T-helper 22 cell (primary cell): ENCODE measurements around the gene MAPK14.
"Not testable (repeated sequence)": the region's sequence is repeated elsewhere in the genome, so short reads cannot be mapped to it uniquely, and the experiment has no call there.

Experiments used
- DNase-seq: peaks from one replicate; pipeline ENCODE4 v3.0.0-alpha.2; 2020; ENCODE audit warnings: low read depth

The MAPK14 gene

GRCh38 chr6:36123270-36124139, 95.9 kb downstream of the MAPK14 start:
- DNase-seq, result peak; percentile 75

DNA sequence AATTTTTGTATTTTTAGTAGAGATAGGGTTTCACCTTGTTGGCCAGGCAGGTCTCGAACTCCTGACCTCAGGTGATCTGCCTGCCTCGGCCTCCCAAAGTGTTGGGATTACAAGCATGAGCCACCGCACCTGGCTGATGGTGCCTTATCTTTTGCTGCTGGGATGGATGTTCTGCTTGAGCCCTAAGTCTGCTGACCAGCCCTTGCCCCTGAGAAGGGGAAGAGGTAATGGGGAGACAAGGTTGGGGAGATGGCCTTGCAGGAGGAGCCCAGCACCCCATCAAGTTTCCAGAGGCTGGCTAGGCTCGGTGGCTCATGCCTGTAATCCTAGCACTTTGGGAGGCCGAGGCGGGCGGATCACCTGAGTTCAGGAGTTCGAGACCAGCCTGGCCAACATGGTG, 96.7 kb downstream of the MAPK14 start:
- not testable (repeated sequence) for DNase-seq

DNA sequence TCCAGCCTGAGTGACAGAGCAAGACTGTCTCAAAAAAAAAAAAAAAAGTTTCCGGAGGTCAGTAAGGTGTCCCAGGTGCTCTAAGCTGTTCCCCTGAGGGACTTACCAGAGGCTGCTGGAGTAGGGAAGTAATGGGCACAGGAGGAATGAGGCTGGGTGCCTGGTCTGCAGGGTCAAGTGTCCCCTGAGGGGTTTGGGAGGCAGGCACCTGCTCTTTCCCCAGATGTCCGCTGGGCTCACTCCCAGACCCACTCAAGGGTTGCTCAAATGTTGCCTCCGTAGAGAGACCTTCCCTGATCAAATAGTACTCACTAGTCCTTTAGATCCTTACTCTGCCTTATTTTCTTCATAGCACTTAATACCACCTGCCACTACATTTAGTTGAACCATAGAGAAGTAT, 97.3 kb downstream of the MAPK14 start:
- DNase-seq, result no peak

DNA sequence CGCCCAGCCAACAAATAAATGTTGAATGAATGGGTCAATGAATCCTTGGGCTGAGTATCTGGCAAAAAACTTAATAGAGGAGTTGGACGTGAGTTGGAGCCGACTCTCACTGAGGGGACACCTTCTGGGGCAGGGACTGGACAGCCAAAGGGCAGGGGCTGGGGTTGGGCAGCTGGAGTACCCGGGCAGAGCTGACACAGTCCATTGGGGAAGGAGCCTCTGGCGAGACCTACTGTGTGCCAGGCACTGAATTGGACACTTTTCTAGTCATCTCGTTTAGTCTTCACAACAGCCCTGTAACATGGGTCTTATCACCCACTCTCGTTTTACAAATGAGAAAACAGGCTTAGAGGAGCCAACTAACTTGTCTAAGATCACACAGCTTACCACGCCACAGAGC, 98.0 kb downstream of the MAPK14 start:
- DNase-seq, result no peak

DNA sequence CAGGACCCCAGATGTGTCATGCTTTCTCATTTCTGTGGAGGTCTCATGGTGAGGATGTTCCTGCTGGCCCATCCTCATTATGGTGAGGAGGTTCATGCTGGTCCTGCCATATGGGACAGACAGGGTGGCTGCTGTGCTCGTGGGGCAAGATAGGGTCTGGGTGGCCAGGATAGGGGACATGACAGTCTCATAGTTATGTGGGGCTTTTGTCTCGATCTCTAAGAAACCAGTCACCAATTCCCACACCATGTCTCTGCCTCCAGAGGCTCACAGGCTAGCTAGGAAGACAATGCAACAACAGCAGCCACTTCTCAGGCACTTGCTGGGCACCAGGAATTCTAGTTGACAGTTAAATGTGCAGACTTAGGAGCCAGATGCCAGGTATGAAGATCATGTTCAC, 98.5 kb downstream of the MAPK14 start:
- no peak for DNase-seq

DNA sequence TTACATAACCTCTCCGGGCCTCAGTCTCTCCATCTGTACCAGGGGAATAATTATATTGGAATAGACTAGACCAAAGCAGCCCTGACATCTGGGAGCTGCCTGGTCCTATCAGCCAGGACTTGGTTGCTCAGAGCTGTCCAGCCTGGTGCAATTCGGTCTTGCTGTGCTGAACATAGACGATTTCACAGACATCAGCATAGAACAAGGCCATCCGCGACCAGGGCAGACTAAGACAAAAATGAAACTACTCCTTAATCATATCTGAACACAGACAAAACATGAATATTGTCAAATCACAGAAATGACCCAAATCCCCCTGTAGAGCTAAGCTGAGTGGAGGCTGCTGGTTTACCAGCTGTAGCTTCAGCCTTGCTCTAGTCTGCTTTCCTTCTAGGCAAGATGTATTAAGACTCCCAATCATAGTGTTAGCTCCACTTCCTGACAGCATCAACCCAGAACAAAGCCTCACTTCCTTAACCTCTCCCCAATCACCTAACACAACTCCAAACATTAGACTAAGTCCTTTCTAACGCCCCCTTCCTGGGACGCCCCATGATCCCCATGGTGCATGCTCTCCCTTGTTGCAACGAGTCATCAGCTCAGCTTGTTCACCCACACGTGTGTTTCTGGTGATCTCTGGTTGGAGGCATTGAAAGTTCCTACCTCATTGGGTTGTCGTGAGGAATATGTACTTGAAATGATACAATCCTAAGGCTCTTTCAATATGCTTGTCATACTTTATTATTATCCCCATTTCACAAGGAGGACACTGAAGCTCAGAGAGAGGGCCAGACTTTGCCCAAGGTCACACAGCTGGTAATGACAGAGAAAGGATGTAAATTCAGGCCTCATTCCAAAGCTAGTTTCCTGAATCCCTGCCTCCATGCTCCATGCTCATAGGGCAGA, 99.2 kb downstream of the MAPK14 start:
- DNase-seq, result no peak

DNA sequence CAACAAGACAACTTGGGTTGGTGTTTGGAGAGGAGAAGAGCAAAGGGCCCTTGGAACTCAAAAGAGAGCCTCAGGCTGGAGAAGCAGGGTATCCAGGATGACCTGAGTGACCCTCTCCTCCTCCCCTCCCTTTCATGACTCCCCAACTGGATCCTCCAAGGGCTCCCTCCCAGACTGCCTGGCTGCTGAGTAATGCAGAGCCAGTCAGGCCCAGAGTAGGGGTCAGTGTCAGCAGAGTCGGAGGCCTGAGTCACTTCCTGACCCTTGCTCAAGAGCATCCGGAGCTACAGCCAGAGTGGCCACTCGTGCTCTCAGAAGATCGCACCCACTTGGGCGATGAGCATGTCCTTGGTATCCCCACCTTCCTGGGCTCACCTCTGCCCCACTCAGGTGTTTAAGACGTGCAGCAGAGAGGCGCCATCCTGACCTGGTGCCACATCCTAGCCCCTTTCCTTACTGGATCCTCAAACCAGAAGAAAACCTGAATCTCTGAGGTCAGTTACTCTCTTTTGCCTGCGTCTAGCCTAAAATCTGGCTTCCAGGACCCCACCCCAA, 99.9 kb downstream of the MAPK14 start:
- no peak for DNase-seq

DNA sequence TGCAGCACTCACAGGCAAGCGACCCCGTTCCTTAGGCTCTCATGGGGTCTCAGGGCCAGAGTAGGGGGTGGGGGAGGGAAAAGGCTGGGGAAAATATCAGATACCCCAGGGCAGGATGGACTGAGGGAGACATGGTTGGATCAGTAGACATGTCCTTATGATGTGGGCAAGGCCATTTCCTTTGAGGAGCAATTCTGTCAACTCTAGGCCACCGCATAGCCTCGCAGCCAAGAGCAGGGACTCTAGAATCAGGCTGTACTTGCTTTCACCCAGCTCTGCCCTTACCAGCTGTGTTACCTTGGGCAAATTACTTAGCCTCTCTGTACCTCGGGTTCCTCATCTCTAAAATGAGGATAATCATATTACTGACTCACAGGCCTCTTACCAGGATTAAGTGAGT, 100.5 kb downstream of the MAPK14 start:
- DNase-seq, result no peak

- no peak for DNase-seq
Measured at GRCh38 chr6:36128793-36129192, 101.2 kb downstream of the MAPK14 start.

DNA sequence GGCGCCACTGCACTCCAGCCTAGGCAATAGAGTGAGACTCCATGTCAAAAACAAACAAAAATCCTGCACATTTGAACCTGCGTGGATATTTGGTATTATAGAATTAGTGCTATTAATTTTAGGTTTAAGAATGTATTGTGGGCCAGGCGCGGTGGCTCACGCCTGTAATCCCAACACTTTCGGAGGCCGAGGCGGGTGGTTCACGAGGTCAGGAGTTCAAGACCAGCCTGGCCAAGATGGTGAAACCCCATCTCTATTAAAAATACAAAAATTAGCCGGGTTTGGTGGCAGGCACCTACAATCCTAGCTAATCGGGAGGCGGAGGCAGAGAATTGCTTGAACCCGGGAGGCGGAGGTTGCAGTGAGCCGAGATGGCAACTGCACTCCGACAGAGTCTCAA, 101.7 kb downstream of the MAPK14 start:
- not testable (repeated sequence) for DNase-seq

DNA sequence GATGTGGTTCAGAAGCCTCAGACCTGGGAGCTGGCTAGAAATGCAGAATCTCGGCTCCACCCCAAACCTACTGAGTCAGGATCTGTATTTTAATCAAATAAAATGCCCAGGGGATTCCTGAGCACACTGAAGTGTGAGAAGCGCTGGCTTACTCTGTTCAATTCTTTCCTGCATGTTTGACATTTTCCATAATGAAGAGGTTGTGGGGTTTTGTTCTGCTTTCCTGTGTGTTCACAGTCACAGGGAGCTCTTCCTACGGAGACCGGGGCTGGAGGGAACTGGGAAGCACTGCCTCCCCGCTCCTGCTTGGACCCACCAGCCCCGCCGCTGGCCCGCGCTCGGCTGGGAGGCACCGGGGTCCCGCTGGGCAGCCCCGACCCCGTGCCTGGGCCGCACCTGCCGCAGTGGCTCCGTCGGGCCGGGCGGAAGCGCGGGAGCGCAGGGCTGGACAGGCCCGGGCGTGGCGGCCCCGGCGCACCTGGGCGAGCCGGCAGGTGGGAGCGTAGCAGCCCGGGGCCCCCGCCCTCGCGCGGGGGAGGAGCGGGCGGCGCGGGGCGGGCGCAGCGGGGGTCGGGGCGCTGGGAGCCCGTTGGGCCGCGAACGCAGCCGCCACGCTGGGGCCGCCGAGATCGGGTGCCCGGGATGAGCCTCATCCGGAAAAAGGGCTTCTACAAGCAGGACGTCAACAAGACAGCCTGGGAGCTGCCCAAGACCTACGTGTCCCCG, 102.5 kb downstream of the MAPK14 start, which contains the start of gene MAPK13:
TSS of gene MAPK13 (plus strand) at position 573 of the 726 bp plus-strand sequence. CDS start at position 643, 70 bp downstream.
- peak; percentile 11 for DNase-seq

- DNase-seq, result peak; percentile 38
Measured at GRCh38 chr6:36130667-36131510, 103.3 kb downstream of the MAPK14 start.

- peak; percentile 18 for DNase-seq
Measured at GRCh38 chr6:36131511-36132245, 104.1 kb downstream of the MAPK14 start.

DNA sequence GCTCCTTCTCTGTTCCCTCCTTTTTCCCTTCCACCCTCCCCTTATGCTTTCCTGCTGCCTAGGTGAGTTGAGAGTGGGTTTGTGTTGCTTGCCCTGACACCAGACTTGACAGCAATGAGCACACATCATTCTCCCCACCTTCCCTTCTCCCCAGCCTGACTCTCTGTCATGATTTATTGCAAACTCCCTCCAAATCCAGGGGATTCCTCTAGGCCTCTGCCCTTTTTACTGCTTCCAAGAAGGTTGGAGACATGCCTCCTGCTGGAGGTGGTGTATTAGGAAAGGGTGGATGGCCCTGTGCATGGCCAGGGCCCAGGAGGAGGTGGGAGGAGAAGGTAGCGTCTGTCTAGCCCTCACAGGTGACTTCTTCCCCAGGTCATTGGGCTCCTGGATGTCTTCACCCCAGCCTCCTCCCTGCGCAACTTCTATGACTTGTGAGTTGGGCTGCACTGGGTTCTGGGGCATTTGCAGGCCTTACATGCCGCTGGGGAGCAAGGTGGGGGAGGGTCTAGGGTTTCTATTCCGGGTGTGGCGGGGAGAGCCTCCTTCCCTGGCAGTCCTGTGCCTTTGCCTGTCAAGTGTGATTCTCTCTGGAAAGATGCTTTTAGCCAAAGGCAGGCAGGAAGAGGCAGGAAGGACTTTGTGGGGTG, 104.8 kb downstream of the MAPK14 start:
- DNase-seq, result no peak

GRCh38 chr6:36133148-36133547, 105.5 kb downstream of the MAPK14 start:
- no peak for DNase-seq

DNA sequence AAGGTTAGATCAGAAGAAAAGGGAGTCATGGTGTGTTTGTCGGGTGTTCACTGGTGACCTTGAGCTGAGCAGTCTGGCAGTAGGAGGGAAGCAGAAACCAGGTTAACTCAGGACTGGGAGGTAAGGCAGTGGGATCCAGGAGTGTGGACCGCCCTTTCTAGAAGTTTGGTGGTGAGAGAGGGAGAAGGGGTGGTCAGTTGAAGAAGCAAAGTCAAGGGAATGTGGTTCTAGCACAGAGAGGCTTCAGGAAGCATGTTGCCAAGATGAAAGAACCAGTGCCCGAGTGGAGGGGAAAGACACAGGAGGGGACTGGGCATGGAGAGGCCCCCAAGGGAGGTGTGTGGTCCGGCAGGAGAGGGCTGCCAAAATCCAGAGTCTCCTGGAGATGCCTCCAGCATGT, 106.3 kb downstream of the MAPK14 start:
- DNase-seq, result no peak

GRCh38 chr6:36135053-36135731, 107.6 kb downstream of the MAPK14 start:
- DNase-seq, result no peak

DNA sequence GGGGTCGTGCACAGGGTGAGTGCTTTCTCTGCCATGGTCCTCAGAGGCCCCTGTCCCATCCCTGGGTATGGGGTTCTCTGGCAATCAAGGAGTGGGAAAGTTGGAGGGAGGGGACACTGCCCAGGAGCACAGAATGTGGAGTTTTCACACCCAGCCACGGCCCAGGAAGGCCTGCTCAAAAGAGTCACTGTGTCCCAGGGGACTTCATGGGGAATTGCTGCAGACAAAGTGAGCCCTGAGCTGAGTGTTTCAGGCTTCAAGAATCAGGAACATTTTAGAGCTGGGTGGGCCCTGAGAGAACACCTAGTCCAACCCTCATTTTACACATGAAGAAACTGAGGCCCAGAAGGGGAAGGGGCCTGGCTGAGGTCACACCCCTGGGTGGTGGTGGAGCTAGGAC, 108.4 kb downstream of the MAPK14 start:
- no peak for DNase-seq

- DNase-seq, result no peak
Measured at GRCh38 chr6:36136551-36136950, 108.9 kb downstream of the MAPK14 start.
